Measurements from ENCODE around the gene ATRX. TPM values are rescaled to one million over a fixed set of nuclear protein-coding genes. Genes with fewer than 3 reads are reported as not detected.
"Not testable (repeated sequence)": the region's sequence is repeated elsewhere in the genome, so short reads cannot be mapped to it uniquely, and the experiment has no call there.

ATRX gene
- polyA plus RNA-seq, 1 donor: 105 TPM

GRCh38 chrX:77622233-77622632, 163.8 kb downstream of the ATRX start:
- DNase-seq: no peak

- DNase-seq: not testable (repeated sequence)
These were observed 164.6 kb downstream of the ATRX start for GRCh38 chrX:77621453-77621852.

- no peak for DNase-seq
These were observed 168.8 kb downstream of the ATRX start for GRCh38 chrX:77617206-77617605.

GRCh38 chrX:77603635-77604336, 182.2 kb downstream of the ATRX start:
- no peak for DNase-seq

- no peak for DNase-seq
These were observed 188.5 kb downstream of the ATRX start for GRCh38 chrX:77597511-77597910.

- no peak for DNase-seq
These were observed 188.9 kb downstream of the ATRX start for GRCh38 chrX:77597090-77597489.

- no peak for DNase-seq
These were observed 190.2 kb downstream of the ATRX start for GRCh38 chrX:77595848-77596247.

GRCh38 chrX:77572322-77572721, 213.7 kb downstream of the ATRX start:
- no peak for DNase-seq

GRCh38 chrX:77565278-77565677, 220.7 kb downstream of the ATRX start:
- DNase-seq: no peak

GRCh38 chrX:77564823-77565222, 221.2 kb downstream of the ATRX start:
- DNase-seq: no peak

- no peak for DNase-seq
These were observed 224.6 kb downstream of the ATRX start for GRCh38 chrX:77561372-77561771.

- DNase-seq: no peak
These were observed 229.7 kb downstream of the ATRX start for GRCh38 chrX:77556276-77556675.

GRCh38 chrX:77548751-77549150, 237.3 kb downstream of the ATRX start:
- DNase-seq: no peak

- DNase-seq: not testable (repeated sequence)
These were observed 246.2 kb downstream of the ATRX start for GRCh38 chrX:77539778-77540177.

- DNase-seq: not testable (repeated sequence)
These were observed 254.8 kb downstream of the ATRX start for GRCh38 chrX:77531261-77531660.

GRCh38 chrX:77528034-77528433, 258.0 kb downstream of the ATRX start:
- DNase-seq: no peak

GRCh38 chrX:77527233-77528001, 258.6 kb downstream of the ATRX start:
- no peak for DNase-seq

- DNase-seq: no peak
These were observed 266.3 kb downstream of the ATRX start for GRCh38 chrX:77519765-77520164.

GRCh38 chrX:77514177-77514576, 271.8 kb downstream of the ATRX start:
- no peak for DNase-seq

GRCh38 chrX:77510007-77510406, 276.0 kb downstream of the ATRX start:
- no peak for DNase-seq

GRCh38 chrX:77505227-77505626, 280.8 kb downstream of the ATRX start:
- no peak for DNase-seq

GRCh38 chrX:77502951-77503525, 283.0 kb downstream of the ATRX start:
- no peak for DNase-seq

GRCh38 chrX:77500164-77500563, 285.9 kb downstream of the ATRX start:
- DNase-seq: not testable (repeated sequence)

All from left kidney (tissue), 2 donors.